Measurements from ENCODE around the gene UBE2Q1.

UBE2Q1 gene

DNA sequence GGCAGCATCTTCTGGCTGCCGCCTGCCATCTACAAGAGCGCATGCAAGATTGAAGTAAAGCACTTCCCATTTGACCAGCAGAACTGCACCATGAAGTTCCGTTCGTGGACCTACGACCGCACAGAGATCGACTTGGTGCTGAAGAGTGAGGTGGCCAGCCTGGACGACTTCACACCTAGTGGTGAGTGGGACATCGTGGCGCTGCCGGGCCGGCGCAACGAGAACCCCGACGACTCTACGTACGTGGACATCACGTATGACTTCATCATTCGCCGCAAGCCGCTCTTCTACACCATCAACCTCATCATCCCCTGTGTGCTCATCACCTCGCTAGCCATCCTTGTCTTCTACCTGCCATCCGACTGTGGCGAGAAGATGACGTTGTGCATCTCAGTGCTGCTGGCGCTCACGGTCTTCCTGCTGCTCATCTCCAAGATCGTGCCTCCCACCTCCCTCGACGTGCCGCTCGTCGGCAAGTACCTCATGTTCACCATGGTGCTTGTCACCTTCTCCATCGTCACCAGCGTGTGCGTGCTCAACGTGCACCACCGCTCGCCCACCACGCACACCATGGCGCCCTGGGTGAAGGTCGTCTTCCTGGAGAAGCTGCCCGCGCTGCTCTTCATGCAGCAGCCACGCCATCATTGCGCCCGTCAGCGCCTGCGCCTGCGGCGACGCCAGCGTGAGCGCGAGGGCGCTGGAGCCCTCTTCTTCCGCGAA lies 12.9 kb upstream of the UBE2Q1 start:
- Mint-ChIP-seq H3K27me3 (peaks cover 23% of the 10 kb centered on the region), H3K36me3 (ENCODE audit: low read depth) (no peaks in the 10 kb centered on the region), H3K4me1 (ENCODE audit: low read depth) (peaks cover 4% of the 10 kb centered on the region), H3K27ac (no peak overlapping the region), H3K9me3 (no peaks in the 10 kb centered on the region), H3K4me3 (no peak overlapping the region)

DNA sequence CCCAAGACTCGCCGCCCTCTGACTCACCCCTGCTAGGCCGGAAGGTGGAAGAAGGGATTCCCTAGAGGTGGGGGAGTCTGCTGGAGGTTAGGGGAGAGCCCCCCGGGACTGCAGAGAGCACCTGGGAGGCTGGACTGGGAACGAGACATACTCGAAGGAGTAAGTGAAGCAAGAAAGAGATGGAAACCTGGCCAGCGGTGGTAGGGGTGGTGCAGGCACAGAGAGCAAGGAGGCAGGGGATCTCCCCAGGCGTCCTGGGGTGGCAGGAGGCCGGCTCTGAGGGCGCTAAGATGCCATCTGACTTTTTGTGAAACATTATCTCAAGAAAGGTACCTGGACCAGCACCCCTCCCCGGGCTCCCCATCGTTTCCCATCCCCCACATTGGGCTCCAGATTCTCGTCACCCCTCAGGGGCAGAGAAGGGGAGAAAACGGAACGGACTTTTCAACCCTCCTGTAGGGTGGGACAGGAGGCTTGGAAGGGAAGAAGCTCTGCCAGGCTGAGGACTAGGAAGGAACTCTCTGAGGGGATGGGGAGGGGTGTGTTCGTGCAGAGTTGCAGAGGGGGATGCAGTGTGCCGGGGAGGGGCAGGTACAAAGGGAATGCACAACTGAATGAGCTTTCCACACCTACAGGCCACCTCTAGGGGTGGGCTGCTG lies 9.8 kb upstream of the UBE2Q1 start:
- H3K9me3 Mint-ChIP-seq = no peaks in the 10 kb centered on the region
- H3K4me3 Mint-ChIP-seq = peak overlapping the region; percentile 42
- peaks cover 30% of the 10 kb centered on the region for H3K27me3 Mint-ChIP-seq
- peaks cover 4% of the 10 kb centered on the region for H3K4me1 Mint-ChIP-seq (ENCODE audit: low read depth)
- H3K27ac Mint-ChIP-seq = no peak overlapping the region
- no peaks in the 10 kb centered on the region for H3K36me3 Mint-ChIP-seq (ENCODE audit: low read depth)

DNA sequence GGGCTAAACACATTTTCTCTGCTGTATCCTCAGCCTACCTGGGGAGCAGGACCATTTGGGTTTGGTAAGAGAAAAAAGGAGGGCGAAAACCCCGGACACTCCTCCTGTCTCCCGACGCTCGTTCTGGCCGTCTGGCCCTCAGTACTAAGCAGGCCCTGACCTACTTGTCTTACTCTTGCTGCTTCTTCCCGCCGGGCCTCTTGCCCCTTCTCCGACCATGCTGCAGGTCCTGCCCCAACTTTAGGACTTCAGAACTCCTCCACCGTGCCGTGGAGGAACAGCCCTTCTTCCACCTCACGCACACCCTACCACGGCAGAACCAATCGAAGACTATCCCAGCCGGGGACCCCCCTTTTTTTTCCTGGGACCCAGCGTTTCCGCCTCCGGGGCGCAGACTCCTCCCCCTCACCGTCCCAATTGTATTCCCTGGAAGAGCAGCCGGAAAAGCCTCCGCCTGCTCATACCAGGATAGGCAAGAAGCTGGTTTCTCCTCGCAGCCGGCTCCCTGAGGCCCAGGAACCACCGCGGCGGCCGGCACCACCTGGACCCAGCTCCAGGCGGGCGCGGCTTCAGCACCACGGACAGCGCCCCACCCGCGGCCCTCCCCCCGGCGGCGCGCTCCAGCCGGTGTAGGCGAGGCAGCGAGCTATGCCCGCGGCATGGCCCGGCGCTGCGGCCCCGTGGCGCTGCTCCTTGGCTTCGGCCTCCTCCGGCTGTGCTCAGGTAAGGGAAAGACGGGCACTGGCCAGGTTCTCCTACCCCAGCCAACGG lies 9.1 kb upstream of the UBE2Q1 start, which contains the start of gene CHRNB2:
TSS of gene CHRNB2 (plus strand) at position 393 of the 771 bp plus-strand sequence. CDS start at position 660, 267 bp downstream.
- Mint-ChIP-seq H3K36me3 (ENCODE audit: low read depth) (no peaks in the 10 kb centered on the region), H3K9me3 (no peaks in the 10 kb centered on the region), H3K4me3 (peak within 1 kb of the TSS; percentile 42), H3K27ac (no peak within 1 kb of the TSS), H3K27me3 (peaks cover 30% of the 10 kb centered on the region), H3K4me1 (ENCODE audit: low read depth) (peaks cover 4% of the 10 kb centered on the region)

DNA sequence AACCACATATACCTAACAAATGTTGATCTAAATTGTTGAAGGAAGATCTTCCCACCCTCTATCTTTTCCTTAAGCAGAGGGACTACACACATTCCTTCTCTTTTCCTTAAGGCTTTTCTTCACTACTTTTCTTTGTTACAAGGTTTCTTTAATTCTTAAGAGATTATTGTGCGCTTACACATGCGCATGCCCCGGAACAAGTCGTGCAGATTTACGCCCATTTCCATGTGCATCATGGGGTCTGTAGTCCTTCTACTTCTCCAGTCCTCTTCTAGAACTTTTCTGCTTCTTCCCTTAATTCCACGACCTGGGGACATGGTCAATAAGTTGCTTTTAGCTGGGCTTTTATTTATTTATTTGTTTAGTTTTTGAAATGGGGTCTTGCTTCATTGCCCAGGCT lies 7.4 kb upstream of the UBE2Q1 start:
- Mint-ChIP-seq H3K4me3 (no peak overlapping the region), H3K36me3 (ENCODE audit: low read depth) (no peaks in the 10 kb centered on the region), H3K9me3 (no peaks in the 10 kb centered on the region), H3K27me3 (peaks cover 30% of the 10 kb centered on the region), H3K4me1 (ENCODE audit: low read depth) (peaks cover 4% of the 10 kb centered on the region), H3K27ac (no peak overlapping the region)

DNA sequence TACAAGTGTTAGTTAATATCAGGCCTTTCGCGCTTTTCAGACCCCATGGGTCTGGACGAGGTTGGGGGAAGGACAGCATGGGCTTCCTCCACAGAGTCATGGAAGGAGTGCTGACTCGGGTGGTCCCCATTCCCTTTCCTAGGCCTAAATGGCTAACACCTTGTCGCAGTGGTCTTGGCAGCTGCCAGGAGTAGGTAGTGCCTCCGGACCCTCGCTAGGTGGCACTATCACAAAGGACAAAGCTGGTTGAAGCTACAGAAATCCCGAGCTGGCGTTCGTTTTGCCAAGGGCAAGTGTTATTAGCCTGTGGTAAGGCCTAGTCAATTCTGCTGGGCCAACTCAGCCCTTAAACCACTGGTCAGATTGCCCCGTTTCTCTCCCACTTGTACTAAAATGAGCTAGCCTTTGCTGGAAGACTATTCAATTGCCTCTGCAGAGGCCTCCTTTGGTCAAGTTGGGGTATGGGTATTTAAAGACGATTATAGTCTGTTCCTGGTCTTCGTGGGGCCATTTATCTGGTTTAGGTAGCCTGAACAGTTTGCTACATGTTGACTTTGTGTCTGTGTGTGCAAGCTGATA lies 1.1 kb upstream of the UBE2Q1 start:
- peak overlapping the region; percentile 97 for H3K27ac Mint-ChIP-seq
- H3K4me1 Mint-ChIP-seq (ENCODE audit: low read depth) = peaks cover 34% of the 10 kb centered on the region
- peaks cover 26% of the 10 kb centered on the region for H3K36me3 Mint-ChIP-seq (ENCODE audit: low read depth)
- peak overlapping the region; percentile 96 for H3K4me3 Mint-ChIP-seq
- no peaks in the 10 kb centered on the region for H3K27me3 Mint-ChIP-seq
- no peaks in the 10 kb centered on the region for H3K9me3 Mint-ChIP-seq

DNA sequence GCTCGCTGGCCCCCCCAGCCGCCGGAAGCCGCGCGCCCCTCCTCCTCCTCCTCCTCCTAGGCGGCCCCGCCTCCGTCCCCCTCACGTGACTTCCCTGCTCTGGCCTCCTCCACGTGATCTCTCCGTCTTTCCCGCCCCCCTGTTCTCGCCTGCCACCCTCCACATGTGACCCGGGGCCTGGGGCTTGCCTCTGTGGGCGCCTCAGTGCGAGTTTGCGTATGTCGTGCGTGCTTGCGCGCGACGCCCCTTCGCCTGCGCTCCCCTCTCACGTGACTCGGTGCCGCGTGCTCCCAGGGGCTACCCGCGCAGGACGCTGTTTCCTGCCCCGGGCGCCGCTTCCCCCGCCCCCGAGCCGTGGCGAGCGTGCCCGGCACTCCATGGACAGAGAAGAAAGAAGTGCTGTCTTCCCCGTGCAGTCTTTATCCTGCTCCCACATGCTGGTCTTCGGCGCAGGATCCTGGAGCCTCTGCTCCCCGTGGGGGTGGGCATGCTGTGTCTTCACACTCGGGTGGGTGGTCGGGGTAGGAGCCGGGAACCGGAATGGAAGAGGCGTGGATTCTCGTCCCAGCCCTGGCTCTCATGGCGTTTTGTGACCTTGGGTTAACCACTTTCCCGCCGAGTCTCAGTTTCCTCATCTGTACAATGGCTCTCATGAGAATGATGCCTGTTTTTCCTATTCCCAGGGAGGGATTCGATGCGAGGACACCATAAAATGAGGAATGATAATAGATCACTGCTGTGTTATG lies 431 bp upstream of the UBE2Q1 start:
- Mint-ChIP-seq H3K9me3 (no peaks in the 10 kb centered on the region), H3K27ac (peak overlapping the region; percentile 97), H3K36me3 (ENCODE audit: low read depth) (peaks cover 31% of the 10 kb centered on the region), H3K4me3 (peak overlapping the region; percentile 96), H3K27me3 (no peaks in the 10 kb centered on the region), H3K4me1 (ENCODE audit: low read depth) (peaks cover 34% of the 10 kb centered on the region)

DNA sequence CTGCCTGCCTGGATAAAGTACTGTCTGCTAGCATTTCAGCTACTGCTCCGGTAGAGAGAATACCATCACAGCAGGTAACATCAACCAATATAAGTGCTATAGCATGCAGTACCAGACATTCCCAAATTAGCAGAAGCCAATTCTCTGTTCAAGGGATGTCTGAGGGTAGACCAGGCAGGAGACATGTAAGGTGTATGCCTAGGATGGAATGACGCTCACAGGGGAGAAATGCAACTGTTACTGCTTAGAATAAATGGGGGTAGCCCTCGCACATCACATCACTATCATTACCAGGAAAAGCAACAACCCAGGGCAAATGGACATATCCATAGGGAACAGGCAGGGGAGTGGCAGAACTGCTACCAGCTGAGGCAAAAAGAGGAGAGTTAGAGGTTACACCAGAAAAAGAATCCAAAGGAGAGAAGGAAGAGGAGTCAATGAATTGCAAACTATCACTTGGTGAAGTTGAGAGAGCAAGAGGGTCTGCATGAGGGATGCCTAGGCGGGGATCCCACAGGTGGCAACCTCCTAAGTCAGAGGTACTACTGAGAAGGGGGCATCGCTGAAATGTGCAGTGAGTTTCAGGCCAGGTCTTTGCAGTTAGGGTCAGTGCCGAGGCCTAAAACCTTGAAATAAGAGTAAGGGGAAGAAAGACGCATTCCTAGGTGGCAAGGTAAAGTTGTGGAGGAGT lies 1.1 kb downstream of the UBE2Q1 start:
- H3K36me3 Mint-ChIP-seq (ENCODE audit: low read depth) = peaks cover 45% of the 10 kb centered on the region
- peaks cover 40% of the 10 kb centered on the region for H3K4me1 Mint-ChIP-seq (ENCODE audit: low read depth)
- H3K27me3 Mint-ChIP-seq = no peaks in the 10 kb centered on the region
- no peaks in the 10 kb centered on the region for H3K9me3 Mint-ChIP-seq
- H3K4me3 Mint-ChIP-seq = peak overlapping the region; percentile 92
- H3K27ac Mint-ChIP-seq = peak overlapping the region; percentile 91

DNA sequence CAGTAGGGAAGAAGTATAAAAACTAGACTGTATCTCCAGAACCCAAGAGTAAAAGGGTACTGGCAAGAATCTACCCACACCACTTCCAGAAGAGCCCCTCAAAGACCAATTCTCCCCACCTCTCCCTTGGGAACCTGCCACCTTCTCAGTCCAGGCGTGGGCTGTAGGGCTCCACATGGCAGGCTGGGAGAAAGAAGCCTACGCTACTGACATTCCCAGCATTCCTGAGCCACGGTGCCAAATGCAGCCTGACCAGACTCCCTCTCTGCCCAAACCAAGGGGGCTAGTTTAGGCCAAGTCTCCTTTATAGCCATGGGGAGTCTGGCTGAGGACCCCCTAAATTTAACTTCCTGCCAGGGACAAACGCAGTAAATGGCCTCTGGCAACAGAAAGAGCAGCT lies 2.0 kb downstream of the UBE2Q1 start:
- H3K4me3 Mint-ChIP-seq = peak overlapping the region; percentile 92
- peak overlapping the region; percentile 91 for H3K27ac Mint-ChIP-seq
- H3K27me3 Mint-ChIP-seq = no peaks in the 10 kb centered on the region
- H3K36me3 Mint-ChIP-seq (ENCODE audit: low read depth) = peaks cover 48% of the 10 kb centered on the region
- H3K4me1 Mint-ChIP-seq (ENCODE audit: low read depth) = peaks cover 40% of the 10 kb centered on the region
- H3K9me3 Mint-ChIP-seq = no peaks in the 10 kb centered on the region

DNA sequence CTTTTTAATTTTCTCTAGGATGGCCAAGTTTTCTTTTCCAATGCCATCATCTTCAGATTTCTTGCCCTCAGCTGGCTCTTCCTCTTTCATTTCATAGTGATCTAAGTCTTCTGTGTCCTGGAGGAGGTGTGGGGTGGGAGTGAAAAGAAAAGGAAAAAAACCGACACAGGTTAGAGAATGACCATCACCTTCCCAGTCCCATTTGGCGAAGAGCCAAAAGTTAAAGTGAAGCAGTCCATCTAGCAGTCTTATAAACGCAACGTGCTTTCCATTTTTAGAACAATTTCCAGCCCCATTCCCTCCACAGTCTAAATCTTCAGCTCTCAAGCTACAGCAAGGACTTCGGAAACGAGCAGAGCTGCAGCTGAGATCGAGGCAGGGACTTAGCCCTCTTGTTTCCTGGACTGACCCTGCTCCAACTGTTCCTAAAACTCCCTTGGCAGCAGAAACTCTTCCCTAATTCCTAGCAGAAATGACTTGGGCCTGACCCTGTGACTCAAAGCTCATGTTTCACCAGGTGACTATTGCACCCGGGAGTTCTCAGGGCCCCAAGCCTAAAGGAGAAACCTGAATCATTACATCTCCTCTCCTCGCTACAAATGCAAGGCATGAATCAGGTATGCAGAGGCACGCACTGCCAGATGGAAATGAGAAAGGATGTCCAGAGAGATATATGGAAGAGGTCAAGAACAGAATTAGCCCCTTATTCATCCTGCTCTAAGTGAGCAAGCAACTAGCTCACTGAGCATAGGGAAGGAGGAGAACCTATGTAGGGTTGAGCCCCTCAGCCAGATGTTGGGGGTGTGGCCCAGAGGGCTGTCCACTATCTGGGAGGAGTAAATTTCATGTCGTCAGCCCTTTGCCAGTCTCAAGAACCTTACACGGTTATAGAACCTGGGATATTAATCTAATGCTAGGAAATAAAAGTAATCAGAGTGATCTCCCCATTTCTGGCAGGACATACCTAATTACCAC lies 5.1 kb downstream of the UBE2Q1 start:
- Mint-ChIP-seq H3K9me3 (no peaks in the 10 kb centered on the region), H3K27ac (no peak overlapping the region), H3K36me3 (ENCODE audit: low read depth) (peaks cover 70% of the 10 kb centered on the region), H3K4me1 (ENCODE audit: low read depth) (peaks cover 39% of the 10 kb centered on the region), H3K27me3 (no peaks in the 10 kb centered on the region), H3K4me3 (no peak overlapping the region)

DNA sequence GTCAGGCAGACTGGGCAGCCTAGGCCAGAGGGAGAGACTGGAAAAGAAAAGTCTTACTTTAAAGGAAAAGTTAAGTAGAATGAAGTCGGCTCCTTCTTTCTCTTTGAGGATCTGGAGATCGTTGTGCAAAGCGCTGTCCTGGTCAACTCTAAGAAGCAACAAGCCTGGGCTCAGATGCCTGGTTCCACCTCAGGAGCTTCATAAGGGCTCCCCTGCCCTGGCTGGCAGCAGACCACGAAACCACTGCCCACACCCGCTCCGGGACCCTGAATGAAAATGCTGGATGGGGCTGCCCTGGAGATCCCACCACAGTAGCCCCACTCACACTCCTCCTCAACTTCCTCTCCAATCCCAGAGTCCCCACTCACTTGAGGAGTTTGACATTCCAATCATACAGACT lies 6.4 kb downstream of the UBE2Q1 start:
- Mint-ChIP-seq H3K27me3 (no peaks in the 10 kb centered on the region), H3K27ac (no peak overlapping the region), H3K36me3 (ENCODE audit: low read depth) (peaks cover 61% of the 10 kb centered on the region), H3K4me1 (ENCODE audit: low read depth) (peaks cover 30% of the 10 kb centered on the region), H3K9me3 (no peaks in the 10 kb centered on the region), H3K4me3 (no peak overlapping the region)

DNA sequence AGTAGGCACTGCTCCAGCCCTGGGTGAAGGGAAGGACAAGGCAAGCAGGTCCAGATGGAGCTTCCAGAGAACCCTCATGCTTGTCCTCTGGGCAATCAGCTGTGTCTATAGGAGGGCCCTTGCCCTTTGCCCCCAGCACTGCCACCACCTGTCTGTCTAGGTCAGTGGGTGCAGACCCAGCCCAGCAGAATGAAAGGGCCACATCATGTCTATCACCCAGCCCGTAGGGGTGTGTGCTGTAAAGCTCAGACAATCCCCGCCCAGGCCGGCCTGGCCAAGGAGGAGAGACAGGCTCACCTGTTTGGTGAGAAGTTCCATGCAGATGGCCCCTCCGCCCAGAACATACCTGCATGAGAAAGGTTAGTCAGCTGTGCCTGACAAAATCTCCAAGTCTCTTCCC lies 7.0 kb downstream of the UBE2Q1 start:
- Mint-ChIP-seq H3K4me1 (ENCODE audit: low read depth) (peaks cover 24% of the 10 kb centered on the region), H3K9me3 (no peaks in the 10 kb centered on the region), H3K27me3 (no peaks in the 10 kb centered on the region), H3K4me3 (no peak overlapping the region), H3K27ac (no peak overlapping the region), H3K36me3 (ENCODE audit: low read depth) (peaks cover 60% of the 10 kb centered on the region)

DNA sequence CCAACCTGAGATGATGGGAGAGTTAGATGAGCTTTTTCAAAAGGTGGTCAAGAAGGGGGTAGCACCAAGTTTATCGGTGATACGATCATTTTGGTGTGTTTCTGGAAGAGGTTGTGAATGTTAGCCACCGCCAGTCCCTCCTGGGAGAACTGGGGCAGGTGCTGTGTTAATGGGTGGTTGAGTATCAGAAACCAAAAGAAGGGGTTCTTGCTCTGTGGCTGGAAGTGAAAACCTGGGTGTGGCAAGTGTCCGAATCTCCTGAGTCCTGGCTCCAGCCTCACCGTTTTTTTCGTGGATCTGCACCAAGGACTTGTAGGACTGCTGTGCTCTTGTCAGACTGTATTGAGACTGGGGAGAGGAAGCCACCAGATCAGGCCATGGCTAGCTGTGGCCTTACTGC lies 7.8 kb downstream of the UBE2Q1 start:
- Mint-ChIP-seq H3K27me3 (no peaks in the 10 kb centered on the region), H3K4me3 (no peak overlapping the region), H3K4me1 (ENCODE audit: low read depth) (peaks cover 16% of the 10 kb centered on the region), H3K36me3 (ENCODE audit: low read depth) (peaks cover 55% of the 10 kb centered on the region), H3K27ac (no peak overlapping the region), H3K9me3 (no peaks in the 10 kb centered on the region)

DNA sequence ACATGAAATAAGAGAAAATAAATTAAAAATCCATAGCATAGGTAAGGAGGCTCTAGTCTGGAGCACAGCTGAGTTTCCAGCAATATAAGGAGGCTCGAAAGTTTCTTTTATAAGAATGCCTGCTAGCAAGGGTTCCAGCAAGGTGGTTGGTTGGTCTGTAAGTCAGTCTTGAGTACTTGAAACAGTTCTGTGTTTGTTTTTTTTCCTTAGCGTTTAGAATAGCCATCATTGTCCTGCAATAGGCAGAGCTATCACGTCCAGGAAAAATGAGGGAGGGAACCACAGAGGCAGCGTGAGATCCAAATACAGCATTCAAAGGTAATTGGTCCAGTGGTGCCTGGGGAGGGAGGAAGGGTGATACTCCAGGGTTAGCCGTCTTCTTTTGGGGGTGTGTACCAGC lies 8.4 kb downstream of the UBE2Q1 start:
- Mint-ChIP-seq H3K4me1 (ENCODE audit: low read depth) (peaks cover 13% of the 10 kb centered on the region), H3K4me3 (no peak overlapping the region), H3K36me3 (ENCODE audit: low read depth) (peaks cover 49% of the 10 kb centered on the region), H3K27me3 (no peaks in the 10 kb centered on the region), H3K27ac (no peak overlapping the region), H3K9me3 (no peaks in the 10 kb centered on the region)
